ENCODE measurements around the gene CFAP97.

CFAP97 gene

DNA sequence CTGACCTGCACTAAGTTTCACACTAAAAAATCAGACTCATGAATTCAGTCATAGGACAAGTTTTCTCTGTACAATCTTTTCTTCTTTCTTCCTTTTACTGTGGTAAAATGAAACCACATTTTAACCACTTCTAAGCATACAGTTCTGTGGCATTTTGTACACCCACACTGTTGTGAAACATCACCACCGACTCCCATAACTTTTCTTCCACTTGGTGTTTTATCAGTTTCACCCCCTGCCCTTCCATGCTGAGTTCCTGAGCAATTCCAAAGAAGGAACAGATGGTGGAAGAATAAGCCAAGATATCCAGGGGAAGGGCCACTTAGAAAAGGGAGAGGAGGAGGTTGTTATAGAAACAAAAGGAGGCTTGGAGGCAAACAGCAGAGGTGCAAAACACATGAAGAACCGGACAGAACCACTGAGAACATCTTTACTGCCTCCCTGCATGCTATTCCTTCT is 38.2 kb downstream of the CFAP97 start:
- no peak overlapping the region for H3K4me3 ChIP-seq (ENCODE audit: low read depth in 1 of 2, low read length in 2 of 2)
- H3K27ac ChIP-seq (ENCODE audit: low read length), result no peak overlapping the region
- peaks cover 11 to 16% of the 10 kb centered on the region in 2 donors for H3K36me3 ChIP-seq (ENCODE audit: control insufficient read depth in 1 of 2, insufficient read depth in 2 of 2, low read length in 2 of 2)
- H3K9me3 ChIP-seq (ENCODE audit: control insufficient read depth in 1 of 2, low read length in 2 of 2), result no peaks in the 10 kb centered on the region
- H3K27me3 ChIP-seq (ENCODE audit: low read depth, low read length), result no peaks in the 10 kb centered on the region
- no peaks in the 10 kb centered on the region for H3K4me1 ChIP-seq (ENCODE audit: control insufficient read depth in 1 of 2, insufficient read depth in 2 of 2, low read length in 2 of 2)

DNA sequence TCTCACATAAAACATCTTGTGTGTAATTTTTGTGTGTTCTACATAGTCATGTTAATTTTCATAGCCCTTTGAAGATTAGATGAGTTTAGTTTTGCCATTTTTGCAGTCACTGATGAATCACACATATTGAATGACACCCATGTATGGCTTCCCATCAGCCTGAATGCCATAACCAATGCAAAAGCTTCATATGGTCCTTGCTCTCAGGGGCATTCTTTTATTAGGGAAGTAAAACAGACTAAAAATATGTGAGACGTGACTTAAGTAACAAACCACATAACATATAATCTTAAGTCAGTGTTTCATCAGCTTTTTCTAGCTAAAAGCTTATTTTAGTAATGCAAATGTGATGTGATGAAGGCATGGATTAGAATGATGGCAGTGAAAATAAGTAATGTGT is 52.5 kb downstream of the CFAP97 start:
- H3K4me1 ChIP-seq (ENCODE audit: control insufficient read depth in 1 of 2, insufficient read depth in 2 of 2, low read length in 2 of 2), result no peaks in the 10 kb centered on the region
- no peak overlapping the region for H3K27ac ChIP-seq (ENCODE audit: low read length)
- H3K4me3 ChIP-seq (ENCODE audit: low read depth in 1 of 2, low read length in 2 of 2), result no peak overlapping the region
- H3K9me3 ChIP-seq (ENCODE audit: control insufficient read depth in 1 of 2, low read length in 2 of 2), result no peaks in the 10 kb centered on the region
- peaks cover 9 to 14% of the 10 kb centered on the region in 2 donors for H3K36me3 ChIP-seq (ENCODE audit: control insufficient read depth in 1 of 2, insufficient read depth in 2 of 2, low read length in 2 of 2)
- H3K27me3 ChIP-seq (ENCODE audit: low read depth, low read length), result no peaks in the 10 kb centered on the region

DNA sequence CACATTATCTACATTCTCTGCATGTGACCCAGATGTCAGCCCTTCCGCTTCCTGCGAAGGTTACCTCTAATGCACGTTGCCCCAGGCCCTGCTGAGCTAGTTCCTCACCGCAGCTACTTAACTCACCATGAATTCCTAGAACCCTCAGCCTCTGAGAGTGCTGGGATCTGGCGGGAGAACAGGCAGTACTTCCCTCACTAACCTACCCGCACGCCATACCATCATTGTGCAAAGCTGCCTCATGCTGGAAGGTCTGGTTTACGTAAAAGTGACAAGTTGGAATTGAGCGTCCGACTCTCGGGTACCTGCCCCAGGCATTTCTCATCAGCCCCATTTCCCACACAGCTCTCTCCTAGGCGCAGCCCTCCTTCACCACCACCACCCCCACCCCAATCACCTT is 54.4 kb downstream of the CFAP97 start:
- Histone ChIP-seq H3K27me3 (ENCODE audit: low read depth, low read length) (no peaks in the 10 kb centered on the region), H3K4me3 (ENCODE audit: low read depth in 1 of 2, low read length in 2 of 2) (no peak overlapping the region), H3K36me3 (ENCODE audit: control insufficient read depth in 1 of 2, insufficient read depth in 2 of 2, low read length in 2 of 2) (peaks cover 13 to 14% of the 10 kb centered on the region in 2 donors), H3K4me1 (ENCODE audit: control insufficient read depth in 1 of 2, insufficient read depth in 2 of 2, low read length in 2 of 2) (peaks cover 0 to 16% of the 10 kb centered on the region in 2 donors), H3K9me3 (ENCODE audit: control insufficient read depth in 1 of 2, low read length in 2 of 2) (no peaks in the 10 kb centered on the region), H3K27ac (ENCODE audit: low read length) (no peak overlapping the region)

DNA sequence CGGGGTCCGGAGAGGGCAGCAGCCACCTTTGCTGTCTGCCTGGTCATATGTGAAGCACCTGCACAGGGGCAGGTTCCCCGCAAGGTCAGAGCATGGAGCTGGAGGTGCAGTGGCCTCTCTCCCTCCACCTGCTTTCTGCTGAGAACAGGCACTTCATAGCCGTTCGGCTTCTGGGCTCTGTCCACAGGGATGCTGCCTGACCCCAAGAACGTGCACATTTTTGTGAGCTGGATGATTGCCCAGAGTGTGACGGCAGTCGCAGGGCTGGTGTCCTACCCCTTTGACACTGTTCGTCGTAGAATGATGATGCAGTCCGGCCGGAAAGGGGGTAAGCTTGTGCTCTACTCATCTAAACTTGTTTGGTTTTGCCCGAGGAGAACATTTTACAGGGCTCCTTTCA is 58.2 kb downstream of the CFAP97 start:
- peak overlapping the region; percentile 62 to 83 for H3K4me3 ChIP-seq (ENCODE audit: low read depth in 1 of 2, low read length in 2 of 2)
- no peaks in the 10 kb centered on the region for H3K9me3 ChIP-seq (ENCODE audit: control insufficient read depth in 1 of 2, low read length in 2 of 2)
- H3K27me3 ChIP-seq (ENCODE audit: low read depth, low read length), result no peaks in the 10 kb centered on the region
- peaks cover 0 to 24% of the 10 kb centered on the region in 2 donors for H3K4me1 ChIP-seq (ENCODE audit: control insufficient read depth in 1 of 2, insufficient read depth in 2 of 2, low read length in 2 of 2)
- H3K36me3 ChIP-seq (ENCODE audit: control insufficient read depth in 1 of 2, insufficient read depth in 2 of 2, low read length in 2 of 2), result peaks cover 10 to 14% of the 10 kb centered on the region in 2 donors
- H3K27ac ChIP-seq (ENCODE audit: low read length), result peak overlapping the region; percentile 64

DNA sequence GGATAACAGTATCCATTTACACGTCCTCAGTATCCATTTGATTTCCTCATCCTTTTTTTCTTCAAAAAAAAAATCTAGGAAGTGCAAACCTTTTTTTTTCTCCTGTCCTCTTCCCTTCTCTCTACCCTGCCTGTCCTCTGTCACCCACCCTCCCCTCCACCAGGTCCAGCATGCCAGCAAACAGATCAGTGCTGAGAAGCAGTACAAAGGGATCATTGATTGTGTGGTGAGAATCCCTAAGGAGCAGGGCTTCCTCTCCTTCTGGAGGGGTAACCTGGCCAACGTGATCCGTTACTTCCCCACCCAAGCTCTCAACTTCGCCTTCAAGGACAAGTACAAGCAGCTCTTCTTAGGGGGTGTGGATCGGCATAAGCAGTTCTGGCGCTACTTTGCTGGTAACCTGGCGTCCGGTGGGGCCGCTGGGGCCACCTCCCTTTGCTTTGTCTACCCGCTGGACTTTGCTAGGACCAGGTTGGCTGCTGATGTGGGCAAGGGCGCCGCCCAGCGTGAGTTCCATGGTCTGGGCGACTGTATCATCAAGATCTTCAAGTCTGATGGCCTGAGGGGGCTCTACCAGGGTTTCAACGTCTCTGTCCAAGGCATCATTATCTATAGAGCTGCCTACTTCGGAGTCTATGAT is 59.1 kb downstream of the CFAP97 start:
- Histone ChIP-seq H3K27ac (ENCODE audit: low read length) (peak overlapping the region; percentile 64), H3K4me3 (ENCODE audit: low read depth in 1 of 2, low read length in 2 of 2) (peak overlapping the region; percentile 62 to 83), H3K9me3 (ENCODE audit: control insufficient read depth in 1 of 2, low read length in 2 of 2) (no peaks in the 10 kb centered on the region)

DNA sequence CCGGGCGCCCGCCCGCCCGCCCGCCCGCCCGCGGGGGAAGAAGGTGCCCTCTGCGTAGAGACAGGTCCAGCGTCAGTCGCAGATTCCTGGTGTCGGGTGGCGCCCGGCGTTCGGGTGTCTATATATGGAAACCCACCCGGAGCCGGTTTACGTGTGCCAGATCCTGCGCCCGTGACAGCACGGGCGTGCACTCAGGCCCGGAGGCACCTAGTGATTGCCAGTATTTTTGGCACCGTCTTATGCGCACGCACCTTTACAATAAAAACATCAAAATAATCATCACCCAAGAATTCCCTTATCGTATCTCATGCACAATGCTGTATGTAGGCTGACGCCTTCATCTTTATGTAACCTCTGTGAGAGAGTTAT is 60.2 kb downstream of the CFAP97 start:
- H3K4me1 ChIP-seq (ENCODE audit: control insufficient read depth in 1 of 2, insufficient read depth in 2 of 2, low read length in 2 of 2), result peaks cover 0 to 24% of the 10 kb centered on the region in 2 donors
- no peaks in the 10 kb centered on the region for H3K9me3 ChIP-seq (ENCODE audit: control insufficient read depth in 1 of 2, low read length in 2 of 2)
- H3K36me3 ChIP-seq (ENCODE audit: control insufficient read depth in 1 of 2, insufficient read depth in 2 of 2, low read length in 2 of 2), result peaks cover 4 to 10% of the 10 kb centered on the region in 2 donors
- H3K27me3 ChIP-seq (ENCODE audit: low read depth, low read length), result no peaks in the 10 kb centered on the region
- H3K27ac ChIP-seq (ENCODE audit: low read length), result peak overlapping the region; percentile 64
- H3K4me3 ChIP-seq (ENCODE audit: low read depth in 1 of 2, low read length in 2 of 2), result peak overlapping the region; percentile 62 to 83

More for the DNA sequence above, 59.1 kb downstream of the CFAP97 start:
- Histone ChIP-seq H3K4me1 (ENCODE audit: control insufficient read depth in 1 of 2, insufficient read depth in 2 of 2, low read length in 2 of 2) (peaks cover 0 to 24% of the 10 kb centered on the region in 2 donors), H3K27me3 (ENCODE audit: low read depth, low read length) (no peaks in the 10 kb centered on the region), H3K36me3 (ENCODE audit: control insufficient read depth in 1 of 2, insufficient read depth in 2 of 2, low read length in 2 of 2) (peaks cover 4 to 14% of the 10 kb centered on the region in 2 donors)

DNA sequence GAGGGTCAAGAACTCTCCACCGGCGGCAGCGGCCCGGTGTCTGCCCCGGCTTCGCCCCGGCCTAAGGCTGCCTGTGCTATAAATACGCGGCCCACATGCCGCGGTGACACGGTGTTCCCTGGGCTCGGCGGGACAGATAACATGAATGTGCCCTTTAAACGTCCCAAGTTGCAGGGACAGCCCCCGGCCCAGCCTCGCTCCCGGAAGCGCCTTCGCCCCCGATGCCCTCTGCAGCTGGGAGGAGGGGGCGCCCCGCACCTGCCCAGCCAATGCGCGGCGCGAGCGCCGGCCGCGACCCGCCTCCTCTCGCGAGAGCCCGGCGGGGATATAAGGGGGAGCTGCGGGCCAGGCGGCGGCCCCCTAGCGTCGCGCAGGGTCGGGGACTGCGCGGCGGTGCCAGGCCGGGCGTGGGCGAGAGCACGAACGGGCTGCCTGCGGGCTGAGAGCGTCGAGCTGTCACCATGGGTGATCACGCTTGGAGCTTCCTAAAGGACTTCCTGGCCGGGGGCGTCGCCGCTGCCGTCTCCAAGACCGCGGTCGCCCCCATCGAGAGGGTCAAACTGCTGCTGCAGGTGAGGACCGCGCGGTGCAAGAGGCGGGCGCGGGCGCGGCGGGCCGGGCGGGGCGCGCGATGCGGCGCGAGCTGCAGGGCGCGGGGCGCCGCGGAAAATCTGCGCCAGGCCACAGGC is 60.7 kb downstream of the CFAP97 start, which contains the start of gene SLC25A4:
Gene SLC25A4, plus strand, starts transcription at position 355 of the 689 bp plus-strand sequence. Its CDS starts 107 bp downstream, at position 462.
- Histone ChIP-seq H3K36me3 (ENCODE audit: control insufficient read depth in 1 of 2, insufficient read depth in 2 of 2, low read length in 2 of 2) (peaks cover 4 to 7% of the 10 kb centered on the region in 2 donors), H3K4me3 (ENCODE audit: low read depth in 1 of 2, low read length in 2 of 2) (peak within 1 kb of the TSS; percentile 62 to 83)

DNA sequence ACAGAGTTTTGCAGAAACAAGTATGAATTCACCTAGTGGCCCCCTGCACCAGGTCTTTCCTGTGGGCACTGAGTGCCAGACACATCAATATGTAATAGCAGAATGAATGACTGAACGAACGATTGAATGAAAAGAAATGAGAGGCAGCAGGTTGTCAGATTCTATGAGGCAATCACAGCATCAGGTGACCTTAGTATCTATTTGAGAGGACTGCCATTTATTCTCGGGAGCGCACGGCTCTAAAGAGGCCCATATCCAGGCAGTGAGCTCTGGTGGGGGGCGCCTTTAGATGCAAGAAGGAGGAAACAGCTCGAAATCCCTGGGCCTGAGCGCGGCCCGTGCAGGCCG is 61.3 kb downstream of the CFAP97 start:
- H3K27me3 ChIP-seq (ENCODE audit: low read depth, low read length), result no peaks in the 10 kb centered on the region
- H3K9me3 ChIP-seq (ENCODE audit: control insufficient read depth in 1 of 2, low read length in 2 of 2), result no peaks in the 10 kb centered on the region
- peak overlapping the region; percentile 31 to 83 for H3K4me3 ChIP-seq (ENCODE audit: low read depth in 1 of 2, low read length in 2 of 2)
- peaks cover 1 to 4% of the 10 kb centered on the region in 2 donors for H3K36me3 ChIP-seq (ENCODE audit: control insufficient read depth in 1 of 2, insufficient read depth in 2 of 2, low read length in 2 of 2)
- peak overlapping the region; percentile 12 for H3K27ac ChIP-seq (ENCODE audit: low read length)
- H3K4me1 ChIP-seq (ENCODE audit: control insufficient read depth in 1 of 2, insufficient read depth in 2 of 2, low read length in 2 of 2), result peaks cover 0 to 24% of the 10 kb centered on the region in 2 donors

More for the DNA sequence above, 60.7 kb downstream of the CFAP97 start, which contains the start of gene SLC25A4:
- Histone ChIP-seq H3K27me3 (ENCODE audit: low read depth, low read length) (no peaks in the 10 kb centered on the region), H3K4me1 (ENCODE audit: control insufficient read depth in 1 of 2, insufficient read depth in 2 of 2, low read length in 2 of 2) (peaks cover 0 to 24% of the 10 kb centered on the region in 2 donors), H3K9me3 (ENCODE audit: control insufficient read depth in 1 of 2, low read length in 2 of 2) (no peaks in the 10 kb centered on the region), H3K27ac (ENCODE audit: low read length) (peak within 1 kb of the TSS; percentile 64)

DNA sequence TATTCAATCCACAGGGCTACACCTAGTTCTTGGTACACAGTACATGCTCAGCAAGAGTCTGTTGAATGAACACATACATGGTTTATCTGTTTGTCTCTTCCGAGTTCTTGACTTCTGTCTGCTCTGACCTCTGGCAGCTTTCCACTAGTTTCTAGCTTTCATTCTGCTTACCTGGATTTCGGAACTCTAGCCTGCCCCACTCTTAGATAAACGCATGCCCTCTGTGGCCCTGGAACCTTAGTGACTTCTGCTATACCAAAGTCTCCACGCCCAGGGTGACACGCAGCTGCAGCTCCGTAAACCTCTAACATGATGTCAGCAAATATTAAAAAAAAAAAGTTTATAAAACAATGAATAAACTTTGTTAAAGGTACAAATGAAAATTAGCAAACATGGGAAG is 62.0 kb downstream of the CFAP97 start:
- H3K27me3 ChIP-seq (ENCODE audit: low read depth, low read length), result no peaks in the 10 kb centered on the region
- no peaks in the 10 kb centered on the region for H3K9me3 ChIP-seq (ENCODE audit: control insufficient read depth in 1 of 2, low read length in 2 of 2)
- no peak overlapping the region for H3K4me3 ChIP-seq (ENCODE audit: low read depth in 1 of 2, low read length in 2 of 2)
- H3K27ac ChIP-seq (ENCODE audit: low read length), result no peak overlapping the region
- peaks cover 0 to 24% of the 10 kb centered on the region in 2 donors for H3K4me1 ChIP-seq (ENCODE audit: control insufficient read depth in 1 of 2, insufficient read depth in 2 of 2, low read length in 2 of 2)
- peaks cover 0 to 4% of the 10 kb centered on the region in 2 donors for H3K36me3 ChIP-seq (ENCODE audit: control insufficient read depth in 1 of 2, insufficient read depth in 2 of 2, low read length in 2 of 2)

DNA sequence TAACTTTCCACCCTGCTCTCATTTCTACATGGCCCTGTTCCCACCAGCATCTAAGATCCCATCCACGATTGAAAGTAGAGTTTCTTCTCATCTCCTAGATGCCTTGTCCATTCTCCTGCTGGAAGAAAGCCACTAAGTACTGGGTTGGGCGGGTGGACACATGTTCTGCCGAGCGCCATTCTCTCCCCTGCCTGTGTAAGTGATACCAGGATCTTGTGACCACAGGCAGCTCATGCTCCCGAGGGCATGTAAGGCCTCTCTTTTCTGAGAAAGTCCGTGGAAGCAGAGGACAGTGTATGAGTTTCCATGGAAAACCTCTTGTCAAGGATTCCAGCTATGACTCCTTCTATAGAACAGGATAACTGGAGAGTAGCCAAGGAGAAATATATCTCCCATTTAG is 64.1 kb downstream of the CFAP97 start:
- Histone ChIP-seq H3K4me1 (ENCODE audit: control insufficient read depth in 1 of 2, insufficient read depth in 2 of 2, low read length in 2 of 2) (peaks cover 0 to 11% of the 10 kb centered on the region in 2 donors), H3K4me3 (ENCODE audit: low read depth in 1 of 2, low read length in 2 of 2) (no peak overlapping the region), H3K9me3 (ENCODE audit: control insufficient read depth in 1 of 2, low read length in 2 of 2) (no peaks in the 10 kb centered on the region), H3K27ac (ENCODE audit: low read length) (no peak overlapping the region), H3K36me3 (ENCODE audit: control insufficient read depth in 1 of 2, insufficient read depth in 2 of 2, low read length in 2 of 2) (no peaks in the 10 kb centered on the region), H3K27me3 (ENCODE audit: low read depth, low read length) (no peaks in the 10 kb centered on the region)

DNA sequence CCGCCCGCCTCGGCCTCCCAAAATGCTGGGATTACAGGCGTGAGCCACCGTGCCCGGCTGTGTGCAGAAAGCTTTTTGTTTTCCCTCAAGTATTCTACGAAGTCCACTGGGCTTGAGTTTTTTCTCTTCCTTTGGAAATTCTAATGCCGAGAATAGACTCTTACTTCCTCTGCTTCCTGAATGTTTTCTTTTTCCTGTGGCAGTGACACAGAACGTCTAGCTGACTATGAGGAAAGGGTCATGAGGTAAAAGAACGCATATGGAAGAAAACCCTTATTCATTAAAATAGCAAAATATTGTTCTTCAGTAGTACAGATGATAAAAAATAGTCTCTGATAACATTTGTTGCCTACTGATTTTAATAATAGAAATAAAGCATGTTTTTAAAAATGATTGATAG is 65.6 kb downstream of the CFAP97 start:
- H3K4me1 ChIP-seq (ENCODE audit: control insufficient read depth in 1 of 2, insufficient read depth in 2 of 2, low read length in 2 of 2), result peaks cover 0 to 8% of the 10 kb centered on the region in 2 donors
- no peaks in the 10 kb centered on the region for H3K27me3 ChIP-seq (ENCODE audit: low read depth, low read length)
- H3K36me3 ChIP-seq (ENCODE audit: control insufficient read depth in 1 of 2, insufficient read depth in 2 of 2, low read length in 2 of 2), result no peaks in the 10 kb centered on the region
- no peak overlapping the region for H3K27ac ChIP-seq (ENCODE audit: low read length)
- H3K4me3 ChIP-seq (ENCODE audit: low read depth in 1 of 2, low read length in 2 of 2), result no peak overlapping the region
- H3K9me3 ChIP-seq (ENCODE audit: control insufficient read depth in 1 of 2, low read length in 2 of 2), result no peaks in the 10 kb centered on the region

All from muscle layer of duodenum (tissue), 2 donors.